T-cell (primary cell): ENCODE measurements around the gene CD48. TPM values are rescaled to one million over a fixed set of nuclear protein-coding genes. Genes with fewer than 3 reads are reported as not detected.
A peak's percentile ranks its signal among the peaks of the same experiment; 100 is the strongest.

Experiments
- ATAC-seq, 4 experiments: fragments of 200-7000 bp in 3 of 4; fragments of 150-1000 bp in 1 of 4; cut with Tn5 transposase; replicated peaks in 1 of 4; 1 replicate in 3 of 4; 2 replicates in 1 of 4; pipeline ENCODE4 v1.10.0; 2021; ENCODE audit warnings: moderate library complexity in 3 of 4, mild to moderate bottlenecking in 2 of 4, moderate number of reproducible peaks in 1 of 4
- CTCF ChIA-PET, 2 donors: fragments of 300-600 bp; sonication (Branson Sonifier 250); formaldehyde crosslinking; loops; one replicate each; lab custom pipeline; 2022; ENCODE audit warnings: antibody characterized with exemption in 2 of 2; lab: Charles Lee
- POLR2A ChIA-PET, 2 donors: fragments of 300-600 bp; sonication (Branson Sonifier 250); formaldehyde crosslinking; loops; one replicate each; lab custom pipeline; 2022; ENCODE audit warnings: antibody characterized with exemption in 2 of 2; lab: Charles Lee
- DNase-seq, 35 experiments: peaks; one replicate each; pipeline versions ENCODE4 v3.0.0 to v3.0.0-alpha.2; 2013 to 2023
- H3K27ac ChIP-seq: one replicate; pipeline ENCODE4 v1.5.1; 2013; ENCODE audit warnings: low read length
- H3K27me3 ChIP-seq, 2 experiments: replicated peaks in 1 of 2; 1 replicate in 1 of 2; 2 replicates in 1 of 2; pipeline versions ENCODE4 v1.6.1 to v1.7.0; 2013; ENCODE audit warnings: low read length in 1 of 2, mixed read lengths in 1 of 2; ENCODE audit not compliant: control insufficient read depth in 2 of 2, insufficient read depth in 2 of 2; ENCODE audit errors: extremely low read depth in 1 of 2
- H3K36me3 ChIP-seq, 2 donors: 1 replicate in 1 of 2; 2 replicates in 1 of 2; pipeline versions ENCODE4 v1.6.1 to v1.7.0; 2013; ENCODE audit warnings: low read length in 1 of 2; ENCODE audit not compliant: control insufficient read depth in 2 of 2, insufficient read depth in 1 of 2; ENCODE audit errors: extremely low read depth in 1 of 2
- H3K4me1 ChIP-seq, 2 experiments: 1 replicate in 1 of 2; 2 replicates in 1 of 2; pipeline versions ENCODE4 v1.6.1 to v1.7.0; 2013; ENCODE audit warnings: low read length in 2 of 2, mixed read lengths in 1 of 2; ENCODE audit not compliant: insufficient read depth in 2 of 2, control insufficient read depth in 1 of 2; ENCODE audit errors: extremely low read depth in 1 of 2
- H3K4me3 ChIP-seq, 2 donors: 1 replicate in 1 of 2; 2 replicates in 1 of 2; pipeline versions ENCODE4 v1.5.1 to v1.7.0; 2013; ENCODE audit warnings: mild to moderate bottlenecking in 2 of 2, low read length in 1 of 2, moderate library complexity in 1 of 2; ENCODE audit not compliant: control insufficient read depth in 1 of 2; ENCODE audit errors: extremely low read depth in 1 of 2
- H3K9me3 ChIP-seq: 2 replicates; pipeline ENCODE4 v1.7.0; 2013
- H3K27ac Mint-ChIP-seq, 2 donors: one replicate each; pipeline ENCODE4 v1.8.0; 2020 to 2021; ENCODE audit warnings: mild to moderate bottlenecking in 2 of 2, mixed read lengths in 2 of 2
- H3K27me3 Mint-ChIP-seq, 2 donors: one replicate each; pipeline ENCODE4 v1.8.0; 2021 to 2022; ENCODE audit warnings: mixed read lengths in 2 of 2
- H3K36me3 Mint-ChIP-seq: one replicate; pipeline ENCODE4 v1.8.0; 2021; ENCODE audit warnings: mixed read lengths
- H3K4me1 Mint-ChIP-seq, 3 donors: one replicate each; pipeline ENCODE4 v1.8.0; 2020 to 2022; ENCODE audit warnings: mixed read lengths in 3 of 3, mild to moderate bottlenecking in 1 of 3
- H3K4me3 Mint-ChIP-seq, 3 donors: one replicate each; pipeline ENCODE4 v1.8.0; 2020 to 2022; ENCODE audit warnings: mild to moderate bottlenecking in 3 of 3, mixed read lengths in 3 of 3, moderate library complexity in 3 of 3
- H3K9me3 Mint-ChIP-seq, 3 donors: one replicate each; pipeline ENCODE4 v1.8.0; 2020 to 2022; ENCODE audit warnings: mixed read lengths in 3 of 3
- WGBS: methylation state at CpG from one replicate; pipeline ENCODE4 v1.1.5; 2013; ENCODE audit warnings: missing lambda C conversion rate; ENCODE audit not compliant: insufficient coverage; 5-methylcytosine and 5-hydroxymethylcytosine counted together
- total RNA-seq, 35 experiments: library from RNA in 6 of 35; stranded (reverse) in 6 of 35; fragments of 120-200 nt in 1 of 35; gene quantifications; one replicate each; pipeline versions ENCODE4 v1.2.1 to v1.2.4 and lab custom pipeline; 2013 to 2026

CD48 gene
- total RNA-seq, 5 donors from 2014 or later (not counting 1 experiment from before 2014, with no cell fraction given) = 249 to 393 (median 273) TPM

DNA sequence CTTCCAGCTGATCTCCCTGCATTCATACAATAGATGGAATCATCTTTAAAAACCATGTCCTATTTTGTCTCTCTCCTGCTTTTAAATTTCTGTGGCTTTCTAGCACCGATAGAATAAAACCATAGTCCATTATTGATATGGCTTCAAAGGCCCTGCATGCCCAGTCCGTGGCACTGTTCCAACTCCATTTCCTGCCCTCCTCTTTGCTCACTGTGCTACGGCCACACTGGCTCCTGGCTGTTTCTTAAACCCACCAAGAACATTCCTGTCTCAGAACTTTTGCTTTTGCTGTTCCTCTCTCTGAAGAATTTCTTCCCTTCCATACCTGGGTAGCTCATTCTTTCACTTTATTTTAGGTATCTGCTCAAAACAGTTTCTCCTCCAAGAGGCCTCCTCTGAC, 72.0 kb downstream of the CD48 start:
- peak in 1 of 35 experiments; percentile 56 for DNase-seq
- ATAC-seq = no peak
- Mint-ChIP-seq H3K27ac (peak overlapping the region; percentile 96 to 98), H3K4me1 (peaks cover 94 to 97% (median 94%) of the 10 kb centered on the region in 3 donors), H3K4me3 (peak overlapping the region; percentile 70 to 98 (median 75)), H3K9me3 (no peaks in the 10 kb centered on the region), H3K36me3 (peaks cover 29% of the 10 kb centered on the region), H3K27me3 (no peaks in the 10 kb centered on the region)
- Histone ChIP-seq H3K9me3 (no peaks in the 10 kb centered on the region), H3K4me1 (peaks cover 70 to 73% of the 10 kb centered on the region in 2 experiments), H3K4me3 (peak overlapping the region in 1 of 2 donors; percentile 1), H3K27me3 (no peaks in the 10 kb centered on the region), H3K27ac (peak overlapping the region; percentile 90), H3K36me3 (peaks cover 0 to 25% of the 10 kb centered on the region in 2 donors)
- CTCF ChIA-PET = interaction anchor here in 1 of 2 donors (0.9 to 1.8 kb wide), 10 partner anchors 11 to 84 kb away, joined by 3 to 20 read pairs (median 4); no protein-coding TSS in a partner anchor
- POLR2A ChIA-PET = interaction anchor here (0.5 to 1.5 kb wide), 7 partner anchors 11 to 522 kb away, joined by 3 to 8 read pairs (median 4); partner anchors contain the start of gene DCAF8 (in 1 of the 2)
- 4% methylated on average over 3 of the region's 3 CpGs for WGBS

DNA sequence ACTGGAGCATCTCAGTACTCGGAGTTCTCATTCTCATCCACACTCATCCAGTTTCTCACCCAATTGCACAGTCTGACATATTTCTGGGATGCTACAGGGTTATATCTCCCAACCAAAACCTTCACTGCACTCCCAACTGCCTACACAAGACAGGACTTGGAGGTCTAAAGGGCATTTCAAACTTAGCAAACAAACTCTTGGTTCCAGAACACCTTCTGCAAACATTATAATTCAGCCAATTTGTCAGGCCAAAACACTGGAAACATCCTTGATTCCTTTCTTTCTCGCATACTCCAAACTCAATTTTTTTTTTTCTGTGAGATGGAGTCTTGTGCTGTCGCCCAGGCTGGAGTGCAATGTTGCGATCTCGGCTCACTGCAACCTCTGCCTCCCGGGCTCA, 72.7 kb downstream of the CD48 start:
- H3K27me3 ChIP-seq = no peaks in the 10 kb centered on the region
- peaks cover 0 to 31% of the 10 kb centered on the region in 2 donors for H3K36me3 ChIP-seq
- H3K4me3 Mint-ChIP-seq = peak overlapping the region; percentile 70 to 98 (median 75)
- CTCF ChIA-PET = interaction anchor here in 1 of 2 donors (1.8 kb wide), 1 partner anchor 83 kb away, joined by 4 read pairs; no protein-coding TSS in a partner anchor
- peak overlapping the region; percentile 96 to 98 for H3K27ac Mint-ChIP-seq
- peaks cover 94 to 97% (median 94%) of the 10 kb centered on the region in 3 donors for H3K4me1 Mint-ChIP-seq
- POLR2A ChIA-PET = no interaction called here
- ATAC-seq (no peak), DNase-seq (no peak)
- H3K4me1 ChIP-seq = peaks cover 71 to 78% of the 10 kb centered on the region in 2 experiments
- no peaks in the 10 kb centered on the region for H3K27me3 Mint-ChIP-seq
- no peaks in the 10 kb centered on the region for H3K9me3 ChIP-seq
- WGBS = 71% methylated on average over 6 of the region's 6 CpGs
- H3K4me3 ChIP-seq = peak overlapping the region; percentile 19 to 32
- H3K27ac ChIP-seq = peak overlapping the region; percentile 90
- peaks cover 36% of the 10 kb centered on the region for H3K36me3 Mint-ChIP-seq
- H3K9me3 Mint-ChIP-seq = no peaks in the 10 kb centered on the region

DNA sequence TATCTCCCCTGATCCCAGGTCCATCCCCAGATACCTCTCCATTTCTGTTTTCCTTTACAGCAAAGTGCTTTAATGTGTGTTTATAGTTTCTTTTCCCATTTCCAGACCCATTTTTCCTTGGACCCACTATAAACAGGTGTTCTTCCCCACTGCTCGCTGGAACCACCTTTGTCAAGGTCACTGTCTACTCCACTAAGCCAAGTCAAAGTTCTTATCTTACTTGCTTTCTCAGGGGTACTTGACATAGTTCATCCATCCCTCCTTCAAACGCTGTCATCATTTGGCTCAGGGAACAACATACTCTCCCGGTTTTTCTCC, 73.1 kb downstream of the CD48 start:
- Mint-ChIP-seq H3K27ac (peak overlapping the region; percentile 96 to 98), H3K4me3 (peak overlapping the region; percentile 70 to 98 (median 75)), H3K4me1 (peaks cover 94 to 97% (median 94%) of the 10 kb centered on the region in 3 donors), H3K27me3 (no peaks in the 10 kb centered on the region), H3K36me3 (peaks cover 41% of the 10 kb centered on the region), H3K9me3 (no peaks in the 10 kb centered on the region)
- 40% methylated on average over 3 of the region's 3 CpGs for WGBS
- peaks cover 0 to 35% of the 10 kb centered on the region in 2 donors for H3K36me3 ChIP-seq
- H3K27me3 ChIP-seq = no peaks in the 10 kb centered on the region
- CTCF ChIA-PET = no interaction called here
- DNase-seq (no peak), ATAC-seq (peak in 1 of 4 experiments; percentile 18)
- H3K4me3 ChIP-seq = peak overlapping the region; percentile 19 to 32
- peaks cover 72 to 82% of the 10 kb centered on the region in 2 experiments for H3K4me1 ChIP-seq
- peak overlapping the region; percentile 90 for H3K27ac ChIP-seq
- H3K9me3 ChIP-seq = no peaks in the 10 kb centered on the region
- POLR2A ChIA-PET = no interaction called here

DNA sequence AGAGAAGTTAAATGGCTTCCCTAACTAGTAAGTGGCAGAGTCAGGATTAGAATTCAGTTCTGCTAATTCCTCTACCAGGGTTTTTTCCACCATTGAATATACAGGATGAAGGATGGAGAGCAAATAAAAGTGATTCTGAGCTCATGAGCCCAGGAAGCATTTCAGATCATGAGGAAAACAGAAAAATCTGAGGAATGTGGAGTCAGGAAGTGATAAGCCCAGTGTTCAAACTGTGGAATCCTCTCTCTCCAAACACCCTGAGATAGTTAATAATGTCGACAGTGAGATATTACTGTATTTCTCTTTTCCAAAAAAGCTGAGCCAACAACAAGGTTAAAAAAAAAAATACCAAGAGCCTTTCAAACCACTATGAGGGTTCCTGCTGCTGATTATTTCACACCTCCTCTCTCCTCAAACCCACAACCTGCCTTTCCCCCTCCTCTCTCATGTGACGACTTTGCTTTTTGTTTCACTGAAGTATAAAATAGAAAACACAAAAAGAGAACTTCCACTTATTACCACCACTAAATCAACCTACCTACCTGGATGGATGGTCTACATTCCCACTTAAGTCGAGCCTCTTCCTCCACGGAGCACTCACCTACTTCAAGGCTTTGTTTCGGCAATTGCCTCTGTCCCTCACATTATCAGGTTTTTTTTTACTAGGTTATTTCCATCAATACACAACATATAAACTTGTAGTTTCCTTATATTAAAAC, 73.6 kb downstream of the CD48 start:
- 0% methylated on average over 3 of the region's 5 CpGs for WGBS

DNA sequence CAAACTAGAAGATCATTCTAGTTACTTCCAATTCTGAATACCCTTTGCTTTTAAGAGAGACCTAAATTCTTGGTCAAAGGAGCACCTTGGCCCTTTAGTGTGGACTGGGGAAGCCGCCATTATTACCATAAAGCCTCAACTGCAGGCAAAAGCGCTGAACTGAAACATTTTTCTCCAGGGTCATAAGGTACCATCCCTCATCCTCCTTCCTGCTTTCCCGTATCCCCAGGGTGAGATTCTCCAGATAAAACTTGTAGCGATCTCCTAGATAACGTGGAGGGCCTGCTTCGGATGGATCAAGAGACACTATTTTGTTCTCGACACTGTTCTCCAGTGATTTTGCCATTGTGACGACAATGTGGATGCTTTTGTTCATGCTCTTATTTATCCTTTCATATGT, 74.6 kb downstream of the CD48 start:
- POLR2A ChIA-PET = no interaction called here
- Mint-ChIP-seq H3K4me1 (peaks cover 89 to 95% (median 93%) of the 10 kb centered on the region in 3 donors), H3K4me3 (peak overlapping the region in 2 of 3 donors; percentile 8 to 98), H3K9me3 (no peaks in the 10 kb centered on the region), H3K36me3 (peaks cover 49% of the 10 kb centered on the region), H3K27me3 (no peaks in the 10 kb centered on the region), H3K27ac (peak overlapping the region; percentile 96 to 98)
- Histone ChIP-seq H3K9me3 (no peaks in the 10 kb centered on the region), H3K4me1 (peaks cover 79 to 88% of the 10 kb centered on the region in 2 experiments), H3K27me3 (no peaks in the 10 kb centered on the region), H3K27ac (peak overlapping the region; percentile 90), H3K4me3 (no peak overlapping the region), H3K36me3 (peaks cover 0 to 40% of the 10 kb centered on the region in 2 donors)
- DNase-seq = no peak
- 94% methylated on average over 5 of the region's 8 CpGs for WGBS
- ATAC-seq = no peak
- CTCF ChIA-PET = no interaction called here

More for the DNA sequence above, 73.6 kb downstream of the CD48 start:
- H3K27me3 ChIP-seq = no peaks in the 10 kb centered on the region
- H3K4me1 ChIP-seq = peaks cover 78 to 84% of the 10 kb centered on the region in 2 experiments
- H3K4me3 ChIP-seq = peak overlapping the region in 1 of 2 donors; percentile 32
- H3K4me1 Mint-ChIP-seq = peaks cover 94 to 97% (median 94%) of the 10 kb centered on the region in 3 donors
- DNase-seq = peak in 30 of 35 experiments; percentile 25 to 84 (median 52)
- CTCF ChIA-PET = interaction anchor here in 1 of 2 donors (0.6 kb wide), 1 partner anchor 1299 kb away, joined by 4 read pairs; no protein-coding TSS in a partner anchor
- peaks cover 44% of the 10 kb centered on the region for H3K36me3 Mint-ChIP-seq
- no peaks in the 10 kb centered on the region for H3K9me3 ChIP-seq
- peak overlapping the region; percentile 70 to 98 (median 75) for H3K4me3 Mint-ChIP-seq
- peak overlapping the region; percentile 90 for H3K27ac ChIP-seq
- POLR2A ChIA-PET = interaction anchor here in 1 of 2 donors (0.6 kb wide), 1 partner anchor 10 kb away, joined by 3 read pairs; no protein-coding TSS in a partner anchor
- ATAC-seq = peak; percentile 71 to 84 (median 82)
- no peaks in the 10 kb centered on the region for H3K27me3 Mint-ChIP-seq
- peaks cover 0 to 39% of the 10 kb centered on the region in 2 donors for H3K36me3 ChIP-seq
- H3K27ac Mint-ChIP-seq = peak overlapping the region; percentile 96 to 98
- no peaks in the 10 kb centered on the region for H3K9me3 Mint-ChIP-seq

- Mint-ChIP-seq H3K4me1 (peaks cover 86 to 95% (median 93%) of the 10 kb centered on the region in 3 donors), H3K27ac (peak overlapping the region; percentile 96 to 98), H3K9me3 (no peaks in the 10 kb centered on the region), H3K4me3 (peak overlapping the region in 1 of 3 donors; percentile 8), H3K36me3 (peaks cover 54% of the 10 kb centered on the region), H3K27me3 (no peaks in the 10 kb centered on the region)
- CTCF ChIA-PET = no interaction called here
- DNase-seq (peak in 1 of 35 experiments; percentile 34), ATAC-seq (no peak)
- POLR2A ChIA-PET = no interaction called here
- no peak overlapping the region for H3K4me3 ChIP-seq
- no peaks in the 10 kb centered on the region for H3K9me3 ChIP-seq
- no peaks in the 10 kb centered on the region for H3K27me3 ChIP-seq
- no CpG with 5 or more reads among the region's 3 CpGs for WGBS
- peak overlapping the region; percentile 90 for H3K27ac ChIP-seq
- H3K4me1 ChIP-seq = peaks cover 79 to 91% of the 10 kb centered on the region in 2 experiments
- peaks cover 0 to 44% of the 10 kb centered on the region in 2 donors for H3K36me3 ChIP-seq
Measured at GRCh38 chr1:160636547-160636946, 75.1 kb downstream of the CD48 start.
